ENCODE measurements around the gene SLC4A8. TPM values are rescaled to one million over a fixed set of nuclear protein-coding genes. Genes with fewer than 3 reads are reported as not detected.

SLC4A8 gene
- total RNA-seq, 1 experiment from 2014 or later = 1.4 TPM

DNA sequence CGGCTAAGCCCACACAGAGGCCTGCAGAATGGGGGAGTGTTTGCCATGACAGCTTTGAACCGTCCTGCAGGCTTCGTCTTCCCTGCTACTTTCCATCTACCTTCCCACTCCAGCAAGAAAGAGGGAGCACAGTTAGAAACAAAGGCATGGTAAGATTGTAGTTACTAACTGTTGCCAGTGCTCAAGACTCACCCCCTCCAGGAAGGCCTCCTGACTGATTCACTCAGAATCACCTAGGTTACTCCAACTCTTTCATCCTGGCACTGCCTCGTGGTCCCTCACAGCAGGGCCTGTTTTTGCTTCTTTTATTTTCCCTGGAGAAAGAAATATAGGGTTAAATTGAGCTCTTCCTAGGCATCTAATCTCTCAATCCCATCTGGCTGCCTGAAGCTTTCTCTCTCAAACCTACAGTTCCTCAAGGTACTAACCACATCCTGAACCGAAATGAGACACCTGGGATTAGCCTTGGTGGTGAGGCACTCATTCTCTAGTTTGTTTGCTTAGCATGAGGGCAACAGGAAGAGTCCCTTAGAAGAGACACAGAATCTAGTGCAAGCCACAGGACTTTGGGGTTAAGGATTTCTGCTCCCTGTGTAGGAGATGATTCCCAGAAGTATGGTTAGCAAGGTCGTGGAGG is 41.2 kb upstream of the SLC4A8 start:
- intact Hi-C loops (cut with micrococcal nuclease) = no loop called here
- Histone ChIP-seq H3K9me2 (ENCODE audit: insufficient read depth) (no peaks in the 10 kb centered on the region), H3K9me3 (ENCODE audit: control insufficient read depth in 1 of 2, insufficient read depth in 1 of 2, low read depth in 1 of 2, low read length in 2 of 2) (no peaks in the 10 kb centered on the region), H4K20me1 (ENCODE audit: insufficient read depth) (no peaks in the 10 kb centered on the region), H3K27me3 (ENCODE audit: insufficient read depth, low read length) (no peaks in the 10 kb centered on the region), H3K4me3 (replicated peaks in 1 of 2; ENCODE audit: low read depth in 1 of 2, low read length in 2 of 2) (no peak overlapping the region), H3K79me2 (ENCODE audit: insufficient read depth, low read length) (no peaks in the 10 kb centered on the region), H3K4me1 (ENCODE audit: control insufficient read depth in 1 of 2, insufficient read depth in 2 of 2, low read length in 2 of 2) (no peaks in the 10 kb centered on the region), H3K4me2 (ENCODE audit: low read length) (no peak overlapping the region), H3K27ac (ENCODE audit: low read depth, low read length) (no peak overlapping the region), H3K36me3 (ENCODE audit: control insufficient read depth in 1 of 2, insufficient read depth in 2 of 2, low read length in 2 of 2) (peaks cover 2 to 7% of the 10 kb centered on the region in 2 experiments; a peak in 2 of 4 replicates), H2AFZ (ENCODE audit: low read depth, low read length, poor library complexity, severe bottlenecking) (no peak overlapping the region), H3K9ac (ENCODE audit: low read length) (no peak overlapping the region)
- TF ChIP-seq, protein P1, sequence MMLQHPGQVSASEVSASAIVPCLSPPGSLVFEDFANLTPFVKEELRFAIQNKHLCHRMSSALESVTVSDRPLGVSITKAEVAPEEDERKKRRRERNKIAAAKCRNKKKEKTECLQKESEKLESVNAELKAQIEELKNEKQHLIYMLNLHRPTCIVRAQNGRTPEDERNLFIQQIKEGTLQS (IDR thresholded peaks at IDR 0.05) = no peak
- no peak for TF ChIP-seq TCF7L2 (IDR thresholded peaks at IDR 0.05; ENCODE audit: borderline replicate concordance, extremely low read depth, insufficient read depth, insufficient read length)
- TF ChIP-seq, protein P2, sequence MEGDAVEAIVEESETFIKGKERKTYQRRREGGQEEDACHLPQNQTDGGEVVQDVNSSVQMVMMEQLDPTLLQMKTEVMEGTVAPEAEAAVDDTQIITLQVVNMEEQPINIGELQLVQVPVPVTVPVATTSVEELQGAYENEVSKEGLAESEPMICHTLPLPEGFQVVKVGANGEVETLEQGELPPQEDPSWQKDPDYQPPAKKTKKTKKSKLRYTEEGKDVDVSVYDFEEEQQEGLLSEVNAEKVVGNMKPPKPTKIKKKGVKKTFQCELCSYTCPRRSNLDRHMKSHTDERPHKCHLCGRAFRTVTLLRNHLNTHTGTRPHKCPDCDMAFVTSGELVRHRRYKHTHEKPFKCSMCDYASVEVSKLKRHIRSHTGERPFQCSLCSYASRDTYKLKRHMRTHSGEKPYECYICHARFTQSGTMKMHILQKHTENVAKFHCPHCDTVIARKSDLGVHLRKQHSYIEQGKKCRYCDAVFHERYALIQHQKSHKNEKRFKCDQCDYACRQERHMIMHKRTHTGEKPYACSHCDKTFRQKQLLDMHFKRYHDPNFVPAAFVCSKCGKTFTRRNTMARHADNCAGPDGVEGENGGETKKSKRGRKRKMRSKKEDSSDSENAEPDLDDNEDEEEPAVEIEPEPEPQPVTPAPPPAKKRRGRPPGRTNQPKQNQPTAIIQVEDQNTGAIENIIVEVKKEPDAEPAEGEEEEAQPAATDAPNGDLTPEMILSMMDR (IDR thresholded peaks at IDR 0.05 in 2 of 3, conservative IDR thresholded peaks at IDR 0.05 in 1 of 3; ENCODE audit: borderline replicate concordance in 1 of 3, insufficient read depth in 1 of 3, low read depth in 2 of 3, low read length in 2 of 3) = no peak
- no peak for TF ChIP-seq ELF1 (IDR thresholded peaks at IDR 0.05; ENCODE audit: borderline replicate concordance, low read depth)
- TF ChIP-seq CEBPB (IDR thresholded peaks at IDR 0.05; ENCODE audit: low read depth) = no peak
- TF ChIP-seq, protein P3, sequence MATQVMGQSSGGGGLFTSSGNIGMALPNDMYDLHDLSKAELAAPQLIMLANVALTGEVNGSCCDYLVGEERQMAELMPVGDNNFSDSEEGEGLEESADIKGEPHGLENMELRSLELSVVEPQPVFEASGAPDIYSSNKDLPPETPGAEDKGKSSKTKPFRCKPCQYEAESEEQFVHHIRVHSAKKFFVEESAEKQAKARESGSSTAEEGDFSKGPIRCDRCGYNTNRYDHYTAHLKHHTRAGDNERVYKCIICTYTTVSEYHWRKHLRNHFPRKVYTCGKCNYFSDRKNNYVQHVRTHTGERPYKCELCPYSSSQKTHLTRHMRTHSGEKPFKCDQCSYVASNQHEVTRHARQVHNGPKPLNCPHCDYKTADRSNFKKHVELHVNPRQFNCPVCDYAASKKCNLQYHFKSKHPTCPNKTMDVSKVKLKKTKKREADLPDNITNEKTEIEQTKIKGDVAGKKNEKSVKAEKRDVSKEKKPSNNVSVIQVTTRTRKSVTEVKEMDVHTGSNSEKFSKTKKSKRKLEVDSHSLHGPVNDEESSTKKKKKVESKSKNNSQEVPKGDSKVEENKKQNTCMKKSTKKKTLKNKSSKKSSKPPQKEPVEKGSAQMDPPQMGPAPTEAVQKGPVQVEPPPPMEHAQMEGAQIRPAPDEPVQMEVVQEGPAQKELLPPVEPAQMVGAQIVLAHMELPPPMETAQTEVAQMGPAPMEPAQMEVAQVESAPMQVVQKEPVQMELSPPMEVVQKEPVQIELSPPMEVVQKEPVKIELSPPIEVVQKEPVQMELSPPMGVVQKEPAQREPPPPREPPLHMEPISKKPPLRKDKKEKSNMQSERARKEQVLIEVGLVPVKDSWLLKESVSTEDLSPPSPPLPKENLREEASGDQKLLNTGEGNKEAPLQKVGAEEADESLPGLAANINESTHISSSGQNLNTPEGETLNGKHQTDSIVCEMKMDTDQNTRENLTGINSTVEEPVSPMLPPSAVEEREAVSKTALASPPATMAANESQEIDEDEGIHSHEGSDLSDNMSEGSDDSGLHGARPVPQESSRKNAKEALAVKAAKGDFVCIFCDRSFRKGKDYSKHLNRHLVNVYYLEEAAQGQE (IDR thresholded peaks at IDR 0.05; ENCODE audit: low read depth) = no peak
- TF ChIP-seq CBX3 (IDR thresholded peaks at IDR 0.05; ENCODE audit: low read depth) = no peak
- no peak for TF ChIP-seq POLR2A (IDR thresholded peaks at IDR 0.05; ENCODE audit: borderline replicate concordance, extremely low read depth, insufficient read depth, insufficient read length)
- no peak for TF ChIP-seq JUND (IDR thresholded peaks at IDR 0.05)
- TF ChIP-seq, protein P4, sequence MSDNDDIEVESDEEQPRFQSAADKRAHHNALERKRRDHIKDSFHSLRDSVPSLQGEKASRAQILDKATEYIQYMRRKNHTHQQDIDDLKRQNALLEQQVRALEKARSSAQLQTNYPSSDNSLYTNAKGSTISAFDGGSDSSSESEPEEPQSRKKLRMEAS (IDR thresholded peaks at IDR 0.05) = no peak
- no peak for TF ChIP-seq SRF (IDR thresholded peaks at IDR 0.05; ENCODE audit: low read depth)
- no peak for TF ChIP-seq FOSL1 (IDR thresholded peaks at IDR 0.05; ENCODE audit: low read depth)
- TF ChIP-seq, protein P5, sequence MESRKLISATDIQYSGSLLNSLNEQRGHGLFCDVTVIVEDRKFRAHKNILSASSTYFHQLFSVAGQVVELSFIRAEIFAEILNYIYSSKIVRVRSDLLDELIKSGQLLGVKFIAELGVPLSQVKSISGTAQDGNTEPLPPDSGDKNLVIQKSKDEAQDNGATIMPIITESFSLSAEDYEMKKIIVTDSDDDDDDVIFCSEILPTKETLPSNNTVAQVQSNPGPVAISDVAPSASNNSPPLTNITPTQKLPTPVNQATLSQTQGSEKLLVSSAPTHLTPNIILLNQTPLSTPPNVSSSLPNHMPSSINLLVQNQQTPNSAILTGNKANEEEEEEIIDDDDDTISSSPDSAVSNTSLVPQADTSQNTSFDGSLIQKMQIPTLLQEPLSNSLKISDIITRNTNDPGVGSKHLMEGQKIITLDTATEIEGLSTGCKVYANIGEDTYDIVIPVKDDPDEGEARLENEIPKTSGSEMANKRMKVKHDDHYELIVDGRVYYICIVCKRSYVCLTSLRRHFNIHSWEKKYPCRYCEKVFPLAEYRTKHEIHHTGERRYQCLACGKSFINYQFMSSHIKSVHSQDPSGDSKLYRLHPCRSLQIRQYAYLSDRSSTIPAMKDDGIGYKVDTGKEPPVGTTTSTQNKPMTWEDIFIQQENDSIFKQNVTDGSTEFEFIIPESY (IDR thresholded peaks at IDR 0.05; ENCODE audit: extremely low read depth, insufficient replicate concordance, low read length) = no peak
- no peak for TF ChIP-seq EZH2phosphoT487 (IDR thresholded peaks at IDR 0.05; ENCODE audit: borderline replicate concordance)
- no peak for TF ChIP-seq EZH2 (IDR thresholded peaks at IDR 0.05)
- TF ChIP-seq ZFX (IDR thresholded peaks at IDR 0.05) = no peak
- TF ChIP-seq POLR2AphosphoS5 (IDR thresholded peaks at IDR 0.05; ENCODE audit: low read depth, low read length) = no peak
- no peak for TF ChIP-seq SP1 (IDR thresholded peaks at IDR 0.05; ENCODE audit: low read depth)
- no peak for TF ChIP-seq EGR1 (IDR thresholded peaks at IDR 0.05; ENCODE audit: low read depth)
- DNase-seq (ENCODE audit: low read depth, low spot score) (no peak), ATAC-seq (no peak)
- CTCF ChIA-PET = no interaction called here
- BruUV-seq (replicated peaks) = no TSS peak
- RAD21 ChIA-PET (ENCODE audit: low non-redundant PET in 1 of 2, low total read pairs in 2 of 2, uncharacterized antibody in 2 of 2, unreplicated experiment in 2 of 2) = no interaction called here
- POLR2A ChIA-PET = interaction anchor here (2.1 kb wide), 1 partner anchor 12 kb away, joined by 4 read pairs; no protein-coding TSS in a partner anchor

Data from HCT116 (cell line).